H7 (cell line): ENCODE results near the gene ECI1. TPM values are rescaled to one million over a fixed set of nuclear protein-coding genes. Genes with fewer than 3 reads are reported as not detected.

Source experiments
- DNase-seq: peaks from one replicate; pipeline ENCODE4 v3.0.0; 2012
- H3K27me3 ChIP-seq: 2 replicates; pipeline ENCODE4 v1.6.0; 2011; ENCODE audit warnings: mild to moderate bottlenecking, low read length; ENCODE audit not compliant: control insufficient read depth, insufficient read depth
- H3K36me3 ChIP-seq: replicated peaks from 2 replicates; pipeline ENCODE4 v1.5.1; 2011; ENCODE audit warnings: low read length; ENCODE audit not compliant: control insufficient read depth, insufficient read depth
- H3K4me3 ChIP-seq: 2 replicates; pipeline ENCODE4 v1.5.1; 2011; ENCODE audit warnings: low read depth, mild to moderate bottlenecking, control low read depth, low read length, moderate library complexity; ENCODE audit not compliant: insufficient read depth
- total RNA-seq: library from RNA; depleted of rRNA; stranded (reverse); fragments of >200 nt; shearing (Covaris generic); gene quantifications from 2 replicates; pipeline ENCODE4 v1.2.3, GENCODE V29; 2014

ECI1 gene
- total RNA-seq, 1 experiment from 2014 or later = 122 TPM

- peak within 1 kb of the TSS; percentile 33 for H3K4me3 ChIP-seq
- DNase-seq = peak; percentile 94
- H3K36me3 ChIP-seq = no peaks in the 10 kb centered on the region; the same call in 1 of the 2 replicates
- peaks cover 22% of the 10 kb centered on the region for H3K27me3 ChIP-seq
Measured at GRCh38 chr16:2236337-2237101, 14.9 kb downstream of the ECI1 start, which contains the start of gene DNASE1L2. TSS of gene DNASE1L2 (plus strand) at chr16:2236444. CDS start at chr16:2236817, 373 bp downstream.

- no peak for DNase-seq
- H3K36me3 ChIP-seq = peaks cover 1% of the 10 kb centered on the region; the same call in 1 of the 2 replicates
- H3K4me3 ChIP-seq = no peak overlapping the region
- H3K27me3 ChIP-seq = peaks cover 22% of the 10 kb centered on the region
Measured at GRCh38 chr16:2235695-2236336, 15.6 kb downstream of the ECI1 start.

- Histone ChIP-seq H3K36me3 (peaks cover 1% of the 10 kb centered on the region; the same call in 1 of the 2 replicates), H3K4me3 (no peak overlapping the region), H3K27me3 (peaks cover 22% of the 10 kb centered on the region)
- DNase-seq = peak; percentile 62
Measured at GRCh38 chr16:2235234-2235651, 16.1 kb downstream of the ECI1 start.

- Histone ChIP-seq H3K36me3 (peaks cover 1% of the 10 kb centered on the region; the same call in 1 of the 2 replicates), H3K27me3 (peaks cover 22% of the 10 kb centered on the region), H3K4me3 (no peak overlapping the region)
- peak; percentile 68 for DNase-seq
Measured at GRCh38 chr16:2234813-2235170, 16.6 kb downstream of the ECI1 start.

GRCh38 chr16:2233872-2234812 is 17.2 kb downstream of the ECI1 start:
- Histone ChIP-seq H3K27me3 (peaks cover 22% of the 10 kb centered on the region), H3K4me3 (no peak overlapping the region), H3K36me3 (peaks cover 3% of the 10 kb centered on the region; the same call in 1 of the 2 replicates)
- peak; percentile 51 for DNase-seq

GRCh38 chr16:2233046-2233775 is 18.2 kb downstream of the ECI1 start:
- peak; percentile 47 for DNase-seq
- no peak overlapping the region for H3K4me3 ChIP-seq

GRCh38 chr16:2232094-2232990 is 19.0 kb downstream of the ECI1 start:
- Histone ChIP-seq H3K36me3 (peaks cover 4% of the 10 kb centered on the region; the same call in 1 of the 2 replicates), H3K4me3 (no peak overlapping the region), H3K27me3 (peaks cover 13% of the 10 kb centered on the region)
- no peak for DNase-seq

More at GRCh38 chr16:2233046-2233775, 18.2 kb downstream of the ECI1 start:
- Histone ChIP-seq H3K27me3 (peaks cover 21% of the 10 kb centered on the region), H3K36me3 (peaks cover 3% of the 10 kb centered on the region; the same call in 1 of the 2 replicates)

GRCh38 chr16:2231016-2231931 is 20.1 kb downstream of the ECI1 start:
- Histone ChIP-seq H3K27me3 (peaks cover 2% of the 10 kb centered on the region), H3K4me3 (no peak overlapping the region), H3K36me3 (peaks cover 6% of the 10 kb centered on the region; the same call in 1 of the 2 replicates)
- no peak for DNase-seq

GRCh38 chr16:2230376-2230775 is 21.0 kb downstream of the ECI1 start:
- no peaks in the 10 kb centered on the region for H3K27me3 ChIP-seq
- no peak overlapping the region for H3K4me3 ChIP-seq
- peaks cover 6% of the 10 kb centered on the region; the same call in 1 of the 2 replicates for H3K36me3 ChIP-seq
- DNase-seq = no peak

GRCh38 chr16:2229632-2230250 is 21.6 kb downstream of the ECI1 start:
- Histone ChIP-seq H3K4me3 (no peak overlapping the region), H3K36me3 (peaks cover 6% of the 10 kb centered on the region; the same call in 1 of the 2 replicates), H3K27me3 (no peaks in the 10 kb centered on the region)
- DNase-seq = no peak

GRCh38 chr16:2229091-2229490 is 22.3 kb downstream of the ECI1 start:
- Histone ChIP-seq H3K36me3 (peaks cover 6% of the 10 kb centered on the region; the same call in 1 of the 2 replicates), H3K27me3 (no peaks in the 10 kb centered on the region), H3K4me3 (no peak overlapping the region)
- DNase-seq = no peak
